Body of pancreas (tissue), 4 donors: Measurements from ENCODE around the gene LCOR. TPM values are rescaled to one million over a fixed set of nuclear protein-coding genes. Genes with fewer than 3 reads are reported as not detected.

ENCODE experiments used
- ATAC-seq: fragments of 150-250 bp; one replicate; pipeline ENCODE4 v1.9.1; 2016
- DNase-seq, 4 donors: peaks; one replicate each; pipeline ENCODE4 v3.0.0-alpha.2; 2019
- H3K27ac ChIP-seq, 4 donors: fragments of 200-600 bp; sonication (generic); 1 replicate in 3 of 4; 2 replicates in 1 of 4; pipeline versions ENCODE4 v1.5.1 to v1.6.1; 2016 to 2019; ENCODE audit warnings: mild to moderate bottlenecking in 1 of 4, mixed read lengths in 1 of 4, moderate library complexity in 1 of 4
- H3K27me3 ChIP-seq, 2 donors: fragments of 200-600 bp; sonication (generic); one replicate each; pipeline ENCODE4 v1.6.0; 2016; ENCODE audit warnings: mild to moderate bottlenecking in 1 of 2
- H3K36me3 ChIP-seq, 2 donors: fragments of 200-600 bp; sonication (generic); replicated peaks in 1 of 2; 2 replicates each; pipeline ENCODE4 v1.5.1; 2016; ENCODE audit warnings: low read depth in 2 of 2; ENCODE audit not compliant: insufficient read depth in 1 of 2
- H3K4me1 ChIP-seq: fragments of 200-600 bp; sonication (generic); one replicate; pipeline ENCODE4 v1.6.0; 2016
- H3K4me3 ChIP-seq, 2 donors: fragments of 200-600 bp; sonication (generic); 1 replicate in 1 of 2; 2 replicates in 1 of 2; pipeline ENCODE4 v1.5.1; 2016 to 2019
- H3K9me3 ChIP-seq, 3 donors: fragments of 200-600 bp; sonication (generic); 1 replicate in 2 of 3; 2 replicates in 1 of 3; pipeline ENCODE4 v1.5.1; 2016
- CTCF ChIP-seq, 7 experiments: fragments of 450-650 bp in 4 of 7; fragments of 200-600 bp in 3 of 7; sonication (generic) in 3 of 7; IDR thresholded peaks; one replicate each; pipeline ENCODE4 v1.5.1; 2016 to 2019; ENCODE audit warnings: antibody characterized with exemption in 7 of 7
- POLR2A ChIP-seq, 3 donors: fragments of 450-650 bp; IDR thresholded peaks; one replicate each; pipeline ENCODE4 v1.6.1; 2016; ENCODE audit warnings: antibody characterized with exemption in 3 of 3, mild to moderate bottlenecking in 2 of 3
- WGBS, 2 donors: methylation state at CpG; one replicate each; pipeline ENCODE4 v1.1.5; 2017; 5-methylcytosine and 5-hydroxymethylcytosine counted together
- intact Hi-C: fragments of 100-400 bp; cut with DNase I; formaldehyde crosslinking; loops from one replicate; pipeline ENCODE4 v1.15.1; 2023
- total RNA-seq, 2 donors: library from RNA; depleted of rRNA; stranded (reverse); fragments of >200 nt; gene quantifications; one replicate each; pipeline ENCODE4 v1.1.0, GENCODE V29; 2016

LCOR gene
- total RNA-seq, 2 donors from 2014 or later: 34.5 to 35.3 TPM

GRCh38 chr10:97011397-97011796 lies 179.3 kb downstream of the LCOR start:
- intact Hi-C loops: no loop called here
- no peaks in the 10 kb centered on the region for H3K27me3 ChIP-seq
- peaks cover 5% of the 10 kb centered on the region for H3K4me1 ChIP-seq
- H3K36me3 ChIP-seq: no peaks in the 10 kb centered on the region
- ATAC-seq (no peak), DNase-seq (no peak)
- no peak overlapping the region for H3K27ac ChIP-seq
- no peak overlapping the region for H3K4me3 ChIP-seq
- TF ChIP-seq POLR2A (IDR thresholded peaks at IDR 0.05): no peak
- no peak for TF ChIP-seq CTCF (IDR thresholded peaks at IDR 0.05)
- H3K9me3 ChIP-seq: no peaks in the 10 kb centered on the region

GRCh38 chr10:97012470-97012869 lies 180.4 kb downstream of the LCOR start:
- 85 to 92% methylated on average over 5 to 8 of the region's 8 CpGs for WGBS, 2 donors
- no peak for TF ChIP-seq CTCF (IDR thresholded peaks at IDR 0.05)
- no peak for TF ChIP-seq POLR2A (IDR thresholded peaks at IDR 0.05)
- Histone ChIP-seq H3K27ac (no peak overlapping the region), H3K36me3 (no peaks in the 10 kb centered on the region), H3K9me3 (no peaks in the 10 kb centered on the region), H3K27me3 (no peaks in the 10 kb centered on the region), H3K4me3 (no peak overlapping the region), H3K4me1 (peaks cover 5% of the 10 kb centered on the region)
- ATAC-seq (no peak), DNase-seq (no peak)
- intact Hi-C loops: no loop called here

GRCh38 chr10:97013568-97013967 lies 181.5 kb downstream of the LCOR start:
- WGBS, 2 donors: 82 to 96% methylated on average over 6 to 7 of the region's 8 CpGs
- H3K27ac ChIP-seq: no peak overlapping the region
- intact Hi-C loops: no loop called here
- peaks cover 5% of the 10 kb centered on the region for H3K4me1 ChIP-seq
- TF ChIP-seq POLR2A (IDR thresholded peaks at IDR 0.05) (no peak), CTCF (IDR thresholded peaks at IDR 0.05) (no peak)
- no peaks in the 10 kb centered on the region for H3K27me3 ChIP-seq
- no peaks in the 10 kb centered on the region for H3K9me3 ChIP-seq
- ATAC-seq (no peak), DNase-seq (no peak)
- H3K36me3 ChIP-seq: no peaks in the 10 kb centered on the region
- no peak overlapping the region for H3K4me3 ChIP-seq

GRCh38 chr10:97013983-97014382 lies 181.9 kb downstream of the LCOR start:
- intact Hi-C loops: no loop called here
- Histone ChIP-seq H3K4me1 (peaks cover 5% of the 10 kb centered on the region), H3K27me3 (no peaks in the 10 kb centered on the region), H3K36me3 (no peaks in the 10 kb centered on the region), H3K27ac (no peak overlapping the region), H3K9me3 (no peaks in the 10 kb centered on the region), H3K4me3 (no peak overlapping the region)
- ATAC-seq (no peak), DNase-seq (no peak)
- TF ChIP-seq POLR2A (IDR thresholded peaks at IDR 0.05) (no peak), CTCF (IDR thresholded peaks at IDR 0.05) (no peak)
- WGBS, 2 donors: 86 to 87% methylated on average over 7 to 8 of the region's 8 CpGs

GRCh38 chr10:97015240-97015639 lies 183.1 kb downstream of the LCOR start:
- TF ChIP-seq CTCF (IDR thresholded peaks at IDR 0.05): no peak
- TF ChIP-seq POLR2A (IDR thresholded peaks at IDR 0.05): no peak
- Histone ChIP-seq H3K9me3 (no peaks in the 10 kb centered on the region), H3K36me3 (no peaks in the 10 kb centered on the region), H3K4me1 (peaks cover 5% of the 10 kb centered on the region), H3K27ac (no peak overlapping the region), H3K4me3 (no peak overlapping the region), H3K27me3 (no peaks in the 10 kb centered on the region)
- DNase-seq: no peak
- 23 to 25% methylated on average over 1 of the region's 1 CpG for WGBS, 2 donors
- intact Hi-C loops: no loop called here
- ATAC-seq: no peak
